Stimulated activated CD4-positive, alpha-beta T cell treated with anti-CD3 and anti-CD28 coated beads, TNF-alpha, amount 100 ng/mL, for 4 hours (primary cell): ENCODE measurements around the gene CD80.
"Not testable (repeated sequence)": the region's sequence is repeated elsewhere in the genome, so short reads cannot be mapped to it uniquely, and the experiment has no call there.

Experiments
- DNase-seq, 3 experiments: peaks; one replicate each; pipeline ENCODE4 v3.0.0-alpha.2; 2020; ENCODE audit warnings: low read depth in 3 of 3

The CD80 gene

DNA sequence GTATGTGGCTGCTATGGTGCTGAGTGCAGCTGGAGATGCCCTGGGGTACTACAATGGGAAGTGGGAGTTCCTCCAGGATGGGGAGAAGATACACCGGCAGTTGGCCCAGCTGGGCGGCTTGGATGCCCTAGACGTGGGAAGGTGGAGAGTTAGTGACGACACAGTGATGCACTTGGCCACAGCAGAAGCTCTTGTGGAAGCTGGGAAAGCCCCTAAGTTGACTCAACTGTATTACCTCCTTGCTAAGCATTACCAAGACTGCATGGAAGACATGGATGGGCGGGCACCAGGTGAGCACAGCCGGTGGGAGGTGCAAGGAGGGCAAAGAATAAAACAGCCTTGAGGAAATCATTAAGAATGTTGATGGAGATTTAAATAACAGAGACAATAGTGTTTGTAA lies 22.8 kb upstream of the CD80 start:
- DNase-seq = peak in 1 of 3 experiments; percentile 9

DNA sequence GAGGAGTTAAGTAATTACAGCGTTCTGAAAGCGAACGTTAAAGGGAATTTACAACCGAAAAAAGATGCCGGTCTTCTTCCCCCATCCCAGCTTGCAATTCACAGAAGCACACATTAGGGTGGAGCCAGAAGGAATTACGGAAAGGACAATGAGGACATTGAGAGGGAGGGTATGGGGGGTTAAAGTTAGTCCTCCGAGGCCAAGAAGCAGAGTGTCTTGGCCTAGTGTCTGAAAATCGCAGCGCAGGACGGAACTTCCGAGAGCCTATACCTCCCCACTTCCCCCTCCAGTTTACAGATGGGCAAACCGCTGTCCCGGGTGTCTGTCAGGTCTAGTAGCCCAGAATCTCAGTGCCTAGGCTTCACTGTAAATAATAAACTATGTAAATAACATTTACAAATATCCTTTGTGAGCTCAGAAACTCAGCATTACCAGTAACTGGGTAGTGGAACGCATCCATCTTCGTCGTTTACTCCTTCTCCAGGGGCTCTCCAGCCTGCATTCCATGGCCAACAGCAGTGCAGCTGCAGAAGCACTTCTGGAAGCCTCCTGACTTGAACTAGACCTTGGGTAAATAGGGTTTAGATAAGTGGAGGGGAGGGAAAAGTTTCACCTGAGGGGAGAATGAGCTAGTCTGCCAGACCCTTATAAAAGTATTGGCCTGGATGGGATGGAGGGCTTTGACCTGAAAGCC lies 20.8 kb upstream of the CD80 start:
- no peak for DNase-seq

DNA sequence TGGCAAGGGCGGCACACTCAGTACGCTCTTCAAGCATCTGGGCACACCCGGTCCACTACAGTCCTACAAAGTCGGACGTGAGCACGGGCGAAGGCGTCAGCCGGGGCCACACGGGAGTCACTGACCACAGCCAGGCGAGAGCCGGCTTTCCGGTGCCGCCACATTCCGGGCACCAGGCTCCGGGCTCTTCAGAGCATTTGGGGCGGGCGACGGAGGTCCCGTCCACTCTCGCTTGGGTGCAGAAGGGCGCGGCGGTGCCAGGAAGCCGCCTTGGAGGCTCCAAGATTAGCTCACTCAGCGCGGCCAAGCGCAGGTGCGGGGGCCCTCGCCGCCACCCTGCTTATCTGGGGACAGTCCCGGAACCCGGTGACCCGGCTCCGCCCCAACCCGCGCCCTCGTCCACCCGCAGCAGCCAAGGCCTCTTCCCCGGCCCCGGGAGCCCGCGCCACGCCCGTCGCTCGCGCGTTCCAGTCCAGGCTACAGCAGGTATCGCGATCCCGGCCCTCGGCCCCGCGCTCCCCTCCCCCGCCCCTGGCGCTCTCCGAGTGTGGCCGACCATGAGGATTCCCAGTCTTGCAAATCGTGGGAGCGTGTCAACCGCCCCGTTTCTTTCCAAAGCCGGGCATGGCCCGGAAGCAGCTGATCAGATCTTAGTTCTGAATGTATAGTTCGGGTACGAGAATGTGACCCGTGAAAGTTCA lies 20.1 kb upstream of the CD80 start, which contains the start of gene ADPRH:
Gene ADPRH, plus strand, starts transcription at position 127 of the 701 bp plus-strand sequence. CDS start 2,678 bp downstream, outside the sequence.
- peak in 2 of 3 experiments; percentile 12 to 44 for DNase-seq

DNA sequence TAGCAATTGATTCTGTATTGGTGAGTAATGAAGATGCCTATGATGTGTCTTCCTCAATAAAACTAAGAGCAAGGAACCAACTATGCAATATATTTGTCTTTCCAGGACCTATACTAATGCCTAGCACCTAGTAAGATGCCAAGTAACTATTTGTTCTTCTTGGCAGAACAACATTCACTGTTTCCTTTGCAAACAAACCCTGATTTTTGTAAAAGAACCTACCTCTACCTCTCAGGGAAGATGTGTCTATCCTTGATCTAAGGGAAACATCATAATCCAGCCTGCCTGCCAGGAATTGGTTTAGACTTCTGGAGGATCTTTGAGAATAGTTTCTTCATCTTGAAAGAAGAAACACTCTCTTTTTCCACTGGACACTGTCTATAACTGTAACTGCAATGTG lies 16.1 kb upstream of the CD80 start:
- DNase-seq = no peak

DNA sequence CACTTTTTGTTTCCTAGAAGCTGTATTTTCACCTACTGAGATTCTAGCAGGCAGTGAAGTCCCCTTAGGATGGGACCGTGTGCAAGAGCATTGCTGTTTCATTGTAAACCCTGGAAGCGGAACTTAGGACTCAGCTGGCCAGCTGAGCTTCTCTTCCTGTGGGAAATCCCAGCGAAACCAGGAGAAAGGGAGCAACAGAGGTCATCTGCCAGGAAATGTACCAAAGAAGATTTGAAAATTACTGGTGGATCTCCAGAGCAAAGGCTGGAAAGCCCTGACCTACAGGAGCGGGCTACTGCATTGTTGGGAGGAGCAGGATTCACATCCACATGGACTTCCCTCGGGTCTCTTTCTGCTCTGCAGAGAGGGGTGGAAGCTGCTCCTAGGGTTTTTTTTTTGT lies 12.3 kb upstream of the CD80 start:
- no peak for DNase-seq

DNA sequence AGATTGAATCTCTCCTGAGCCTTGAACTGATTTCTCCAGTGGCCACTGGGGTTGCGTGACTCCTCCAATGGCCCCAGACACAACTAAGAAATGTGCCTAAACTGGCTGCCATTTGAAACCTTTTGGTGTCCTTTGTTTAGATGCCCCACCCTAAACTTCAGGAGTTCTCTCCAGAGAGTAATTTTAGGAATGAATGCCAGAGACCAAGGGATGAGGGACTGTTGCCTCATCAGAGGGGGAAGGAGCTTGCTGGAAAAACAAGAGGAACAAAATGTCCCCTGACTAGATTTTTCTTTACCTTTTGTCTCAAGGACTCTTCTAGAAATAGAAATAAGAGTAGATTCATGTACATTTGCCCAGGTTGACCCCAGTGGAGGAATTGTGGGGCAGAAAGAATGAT lies 11.8 kb upstream of the CD80 start:
- DNase-seq = no peak

DNA sequence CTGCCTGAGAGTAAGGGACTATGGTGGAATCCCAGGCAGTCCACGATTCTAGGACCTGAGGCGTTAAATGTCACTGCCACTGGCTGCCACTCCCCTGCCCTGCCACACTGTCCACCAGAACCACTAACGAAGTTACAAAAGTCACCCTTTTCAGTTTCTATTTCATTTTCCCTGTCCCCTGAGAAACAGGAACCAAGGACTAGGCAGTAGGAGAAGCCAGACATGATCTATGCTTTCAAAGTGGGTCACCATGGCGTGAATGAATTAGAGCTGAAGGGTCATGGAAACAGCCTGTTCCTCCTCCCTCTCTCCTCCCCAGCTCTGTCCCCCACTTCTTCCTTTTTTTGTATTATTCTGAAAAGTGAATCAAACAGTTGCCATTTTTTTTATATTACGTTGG lies 10.8 kb upstream of the CD80 start:
- no peak for DNase-seq

DNA sequence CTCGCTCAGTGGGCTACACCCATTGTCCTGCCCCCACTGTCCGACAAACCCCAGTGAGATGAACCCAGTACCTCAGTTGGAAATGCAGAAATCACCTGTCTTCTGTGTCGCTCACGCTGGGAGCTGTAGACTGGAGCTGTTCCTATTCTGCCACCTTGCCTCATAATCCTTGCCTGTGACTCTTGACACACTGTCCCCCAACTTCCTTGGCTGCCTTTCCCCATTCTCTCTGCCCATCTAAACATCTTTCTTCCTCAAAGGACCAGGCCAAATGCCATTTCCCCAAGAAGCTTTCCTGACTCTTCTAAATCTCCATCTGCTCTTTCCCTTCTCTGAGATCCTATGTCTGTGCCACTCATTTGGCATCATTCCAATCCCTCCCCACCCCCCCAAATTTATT lies 9.7 kb upstream of the CD80 start:
- no peak for DNase-seq

DNA sequence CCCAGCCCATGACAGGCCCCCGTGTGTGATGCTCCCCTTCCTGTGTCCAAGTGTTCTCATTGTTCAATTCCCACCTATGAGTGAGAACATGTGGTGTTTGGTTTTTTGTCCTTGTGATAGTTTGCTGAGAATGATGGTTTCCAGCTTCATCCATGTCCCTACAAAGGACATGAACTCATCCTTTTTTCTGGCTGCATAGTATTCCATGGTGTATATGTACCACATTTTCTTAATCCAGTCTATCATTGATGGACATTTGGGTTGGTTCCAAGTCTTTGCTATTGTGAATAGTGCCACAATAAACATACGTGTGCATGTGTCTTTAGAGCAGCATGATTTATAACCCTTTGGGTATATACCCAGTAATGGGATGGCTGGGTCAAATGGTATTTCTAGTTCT lies 3.9 kb upstream of the CD80 start:
- DNase-seq = not testable (repeated sequence)

DNA sequence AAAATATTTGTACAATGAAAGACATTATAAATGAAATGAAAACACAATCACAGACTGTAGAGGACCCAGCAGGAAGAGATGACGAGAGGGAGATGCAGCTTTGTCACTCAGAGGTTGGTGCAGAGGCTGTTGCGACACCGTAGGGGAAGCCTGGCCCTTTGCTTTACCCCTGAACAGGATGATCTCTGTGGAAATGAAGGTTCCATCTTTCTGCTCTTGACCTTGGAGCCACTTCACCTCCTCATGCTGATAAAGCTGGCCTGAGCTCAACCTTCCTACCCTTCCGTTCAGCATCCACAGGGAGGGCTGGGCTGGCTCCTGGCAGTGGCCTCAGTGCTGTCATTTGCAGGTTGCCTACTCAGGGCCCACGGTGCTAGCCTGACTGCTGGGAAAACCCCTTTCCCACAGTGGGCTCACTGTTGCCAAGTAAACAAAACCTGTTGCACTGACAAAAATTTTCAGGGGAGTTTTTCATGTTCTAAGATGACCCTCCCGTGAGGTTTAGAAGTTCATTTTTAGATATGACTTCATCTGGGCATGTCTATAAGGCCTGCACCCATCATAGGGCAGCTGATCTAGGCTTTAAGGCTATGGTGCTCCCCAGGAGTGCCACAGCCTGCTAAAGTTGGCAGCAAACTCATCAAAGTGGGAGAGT lies 3.0 kb upstream of the CD80 start:
- DNase-seq = no peak

DNA sequence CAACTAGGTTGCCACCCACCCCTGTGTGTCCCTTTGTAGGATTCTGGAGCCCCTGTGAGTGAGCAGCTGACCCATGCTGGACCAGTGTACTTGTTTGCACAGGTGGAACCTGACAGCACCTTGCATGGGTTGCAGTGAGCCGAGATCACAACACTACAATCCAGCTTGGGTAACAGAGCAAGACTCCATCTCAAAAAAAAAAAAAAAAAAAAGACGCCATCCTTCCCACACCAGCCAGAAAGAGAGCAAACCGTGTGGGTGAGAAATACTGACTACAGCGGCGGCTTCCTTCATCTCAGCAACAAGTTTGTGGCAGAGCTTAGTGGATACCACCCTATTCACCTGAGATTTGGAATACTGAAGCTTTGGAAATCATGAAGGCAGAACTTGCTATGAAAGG lies 746 bp upstream of the CD80 start:
- no peak for DNase-seq

DNA sequence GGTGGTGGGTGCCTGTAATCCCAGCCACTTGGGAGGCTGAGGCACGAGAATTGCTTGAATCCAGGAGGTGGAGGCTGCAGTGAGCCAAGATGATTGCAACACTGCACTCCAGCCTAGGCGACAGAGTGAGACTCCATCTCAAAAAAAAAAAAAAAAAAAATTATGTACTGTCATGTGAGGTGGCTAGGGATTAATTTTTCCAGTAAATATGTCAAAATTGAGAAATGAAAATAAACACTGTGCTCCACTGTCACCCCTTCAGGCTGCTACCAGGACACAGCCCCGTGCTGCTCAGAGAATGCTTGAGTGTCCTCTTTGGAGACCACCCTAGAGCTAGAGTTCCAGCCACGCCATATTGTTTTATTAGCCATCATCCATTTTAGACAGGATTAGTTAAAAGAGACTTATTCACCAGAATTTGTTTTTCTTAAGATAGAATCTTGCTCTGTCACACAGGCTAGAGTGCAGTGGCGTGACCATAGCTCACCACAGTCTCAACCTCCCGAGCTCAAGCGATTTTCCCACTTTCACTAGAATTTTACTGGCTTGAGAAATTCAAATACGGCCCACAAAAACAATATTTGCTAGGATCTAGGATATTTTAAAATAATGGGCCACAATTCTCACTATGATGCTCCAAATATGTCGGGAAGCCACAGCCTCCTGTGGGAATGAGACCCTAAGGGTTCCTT lies 642 bp downstream of the CD80 start:
- no peak for DNase-seq

DNA sequence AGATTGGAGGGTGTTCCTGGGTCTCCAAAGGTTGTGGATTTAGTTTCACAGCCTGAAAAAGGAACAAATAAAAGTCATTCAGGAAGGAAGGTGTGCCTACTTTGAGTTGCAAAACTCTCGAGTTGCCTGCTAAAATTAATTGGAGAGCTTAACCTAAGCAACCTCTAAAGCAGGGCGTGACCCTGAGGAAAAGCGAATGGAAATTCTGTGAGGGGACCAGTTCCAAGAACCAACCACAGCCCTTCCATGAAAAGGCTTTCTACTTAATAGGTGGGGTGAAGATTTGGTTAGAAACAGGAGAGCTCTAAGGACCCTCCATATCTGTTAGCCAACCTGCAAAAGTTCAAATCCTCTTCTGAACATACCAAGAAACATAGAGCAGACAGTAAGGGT lies 1.5 kb downstream of the CD80 start:
- no peak for DNase-seq

DNA sequence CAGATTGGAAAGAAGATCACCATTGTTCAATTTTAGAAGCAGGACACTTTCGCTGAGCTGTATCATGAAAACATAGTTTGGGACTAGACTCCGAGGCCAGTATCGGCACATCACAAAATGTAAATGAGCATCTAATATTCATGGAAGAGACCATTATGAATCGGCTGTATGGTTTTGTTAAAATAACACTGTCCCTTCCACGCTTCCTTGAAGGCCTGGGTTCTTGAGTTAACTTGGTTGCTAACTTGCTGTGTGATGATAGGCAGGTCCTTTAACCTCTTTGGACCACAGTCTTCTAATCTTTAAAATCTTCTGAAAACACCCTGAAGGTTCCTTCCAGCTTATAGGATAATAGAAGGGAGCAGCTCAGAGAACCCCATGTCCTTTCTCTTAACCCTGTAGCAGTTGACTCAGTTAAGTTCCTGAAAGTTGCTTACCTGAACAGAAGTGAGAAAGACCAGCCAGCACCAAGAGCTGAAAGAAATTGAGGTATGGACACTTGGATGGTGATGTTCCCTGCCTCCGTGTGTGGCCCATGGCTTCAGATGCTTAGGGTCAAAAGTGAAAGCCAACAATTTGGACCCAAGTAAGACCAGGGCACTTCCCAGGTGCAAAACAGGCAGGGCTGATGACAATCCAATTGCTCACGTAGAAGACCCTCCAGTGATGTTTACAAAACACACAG lies 2.1 kb downstream of the CD80 start:
- DNase-seq = no peak

DNA sequence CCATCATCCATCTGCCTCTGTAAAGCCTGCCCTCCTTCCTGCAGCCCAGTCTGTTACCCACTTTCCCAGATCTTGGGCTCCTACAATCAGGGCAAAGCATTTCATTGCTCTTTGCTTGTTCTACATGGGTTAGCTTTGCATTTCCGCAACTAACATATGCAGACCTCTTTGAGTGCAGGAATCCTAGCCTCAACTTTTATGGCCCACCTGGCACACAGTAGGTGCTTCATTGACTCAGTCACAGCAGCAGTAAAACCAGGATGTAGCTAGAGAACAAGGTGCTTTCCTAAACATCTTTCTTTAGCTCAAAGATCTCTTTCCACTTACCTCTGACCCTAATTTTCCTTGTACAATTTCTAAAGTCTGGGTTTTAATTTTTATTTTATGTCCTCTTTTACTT lies 3.5 kb downstream of the CD80 start:
- DNase-seq = no peak

DNA sequence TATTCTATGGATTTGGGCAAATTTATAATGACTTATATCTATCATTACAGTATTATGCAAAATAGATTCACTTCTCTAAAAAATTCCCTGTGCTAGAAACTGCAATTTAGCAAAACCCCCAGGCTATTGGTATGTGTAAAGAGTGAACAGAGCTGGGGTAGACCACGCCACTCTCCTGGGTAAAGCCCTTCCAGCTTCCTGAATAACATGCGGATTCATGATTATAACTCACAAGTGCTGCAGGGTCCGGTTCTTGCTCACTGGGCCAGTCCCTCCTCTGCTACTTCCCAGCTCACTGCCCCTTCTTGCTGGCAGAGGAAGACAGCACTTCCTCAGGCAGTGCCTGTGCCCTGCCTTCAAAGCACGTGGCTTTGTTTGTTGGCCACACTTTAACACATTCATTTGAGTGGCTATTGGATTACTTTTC lies 4.1 kb downstream of the CD80 start:
- no peak for DNase-seq

DNA sequence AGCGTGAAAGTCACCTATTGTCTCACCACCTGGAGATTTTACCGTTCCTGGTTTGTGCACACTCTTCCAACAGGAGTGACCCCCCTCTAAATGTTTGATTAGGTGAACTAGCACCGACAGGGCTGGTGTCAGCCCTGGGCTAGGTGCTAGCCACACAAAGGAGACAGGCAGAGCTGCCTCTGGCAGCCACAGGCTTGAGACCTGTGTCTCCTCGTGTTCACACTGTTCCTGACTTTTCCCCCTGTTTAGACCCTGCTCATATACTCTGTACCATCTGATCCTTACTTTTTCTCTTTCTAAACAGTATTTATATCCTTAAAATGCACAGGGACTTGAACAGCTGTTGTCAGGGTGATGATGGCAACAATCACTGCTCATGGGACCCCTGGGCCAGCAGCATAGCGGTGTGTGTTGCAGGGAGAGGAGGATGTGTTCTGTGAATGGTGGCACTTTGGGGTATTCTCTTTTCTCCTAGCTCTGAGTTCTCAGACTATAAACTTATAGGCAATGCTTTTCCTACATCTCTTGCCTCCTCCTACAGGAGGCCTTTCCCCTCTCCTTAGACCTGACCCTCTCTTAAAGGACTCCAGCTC lies 5.5 kb downstream of the CD80 start:
- no peak for DNase-seq

DNA sequence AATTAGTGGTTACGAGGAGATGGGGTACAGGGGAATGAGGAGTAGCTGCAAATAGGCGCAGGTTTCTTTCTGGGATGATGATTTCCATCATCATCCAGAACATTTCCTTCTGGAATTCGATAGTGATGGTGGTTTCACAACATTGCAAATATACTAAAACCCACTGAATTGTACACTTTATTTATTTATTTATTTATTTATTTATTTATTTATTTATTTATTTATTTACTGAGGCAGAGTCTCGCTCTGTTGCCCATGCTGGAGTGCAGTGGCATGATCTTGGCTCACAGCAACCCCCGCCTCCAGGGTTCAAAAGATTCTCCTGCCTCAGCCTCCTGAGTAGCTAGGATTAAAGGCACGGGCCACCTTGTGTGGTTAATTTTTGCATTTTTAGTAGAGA lies 6.5 kb downstream of the CD80 start:
- not testable (repeated sequence) for DNase-seq

DNA sequence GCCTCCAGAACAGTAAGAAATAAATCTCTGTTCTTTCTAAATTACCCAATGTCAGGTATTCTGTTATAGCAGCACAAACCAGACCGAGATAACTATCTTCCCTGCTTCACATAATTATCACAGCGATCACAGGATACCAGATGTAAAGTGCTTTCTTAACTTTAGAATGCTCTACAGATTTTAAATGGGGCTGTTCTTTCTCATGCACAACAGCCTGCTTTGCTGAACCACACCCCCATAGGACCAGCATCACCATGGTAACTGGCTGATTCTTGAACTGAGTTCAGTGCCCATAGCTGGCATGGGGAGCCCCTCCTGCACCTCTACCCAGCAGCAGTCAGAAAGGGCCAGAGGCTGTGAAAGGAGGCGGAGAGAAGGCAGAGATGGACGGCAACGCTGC lies 7.8 kb downstream of the CD80 start:
- DNase-seq = no peak

DNA sequence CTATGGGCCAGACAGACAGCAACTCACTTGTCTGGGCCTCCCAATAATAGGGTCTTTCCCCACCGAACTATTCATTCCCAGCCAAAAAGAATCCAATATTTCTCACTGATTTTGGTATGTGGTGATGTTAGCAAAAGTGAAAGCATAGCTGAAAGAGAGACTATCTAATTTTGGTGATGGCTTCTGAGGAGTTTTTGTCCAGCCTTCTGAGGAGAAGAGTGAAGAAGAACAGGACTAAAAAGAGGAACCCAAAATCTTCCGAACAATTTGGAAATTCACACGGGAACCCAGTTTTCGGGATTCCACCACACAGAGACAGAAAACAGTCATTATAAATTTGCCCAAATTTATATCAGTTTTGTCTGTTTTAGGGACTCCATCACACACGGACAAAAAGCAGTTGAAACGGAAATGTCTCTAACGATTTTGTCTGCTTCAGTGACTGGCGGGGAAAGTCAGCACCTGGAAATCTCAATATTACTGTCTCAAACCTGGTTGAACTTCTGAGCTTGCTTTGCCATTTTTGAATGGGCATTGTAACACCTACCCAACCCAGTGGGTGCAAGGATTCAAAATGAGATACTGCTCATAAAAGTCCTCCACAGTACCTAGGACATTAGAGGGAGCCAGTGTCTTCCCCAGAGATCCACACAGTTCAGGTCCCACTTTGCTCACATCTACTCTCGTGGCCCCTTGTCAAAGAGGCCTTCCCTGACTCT lies 9.1 kb downstream of the CD80 start:
- no peak for DNase-seq

DNA sequence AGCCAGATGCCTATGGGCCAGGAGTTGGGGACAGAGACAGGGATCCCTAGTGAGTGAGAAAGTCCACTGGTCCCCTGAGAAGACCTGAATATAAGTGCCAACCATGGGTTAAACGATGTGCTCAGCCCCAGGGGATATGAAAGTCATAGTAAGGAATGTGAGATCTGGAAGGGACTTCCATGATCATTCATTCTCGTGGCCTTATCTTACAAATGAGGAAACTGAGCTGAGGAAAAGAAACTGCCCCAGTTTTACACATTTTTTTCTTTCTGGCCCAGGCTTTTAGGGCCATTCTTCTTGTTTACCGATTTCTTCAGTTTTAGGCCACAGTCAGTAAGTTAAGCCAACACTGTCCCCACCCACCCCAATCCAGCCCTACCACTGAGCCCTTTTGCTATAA lies 11.1 kb downstream of the CD80 start:
- no peak for DNase-seq
